MCF 10A (cell line): ENCODE results near the gene CCDC148. TPM values are rescaled to one million over a fixed set of nuclear protein-coding genes. Genes with fewer than 3 reads are reported as not detected.

Experiments used
- BruUV-seq: library from RNA; stranded (reverse); fragments of 400-500 nt; replicated peaks from 2 replicates; lab custom pipeline; 2021; lab: Mats Ljungman, UMichigan
- CTCF ChIA-PET: fragments of 300-600 bp; sonication (Branson Sonifier 250); formaldehyde crosslinking; extraction: SDS; loops from one replicate; lab custom pipeline; 2021; ENCODE audit warnings: antibody characterized with exemption, inconsistent platforms; lab: Yijun Ruan, JAX
- POLR2A ChIA-PET: fragments of 300-600, 350-650 bp; sonication (Branson Sonifier 250); formaldehyde crosslinking; extraction: SDS; loops from one replicate; lab custom pipeline; 2020; ENCODE audit warnings: antibody characterized with exemption, inconsistent platforms; lab: Yijun Ruan, JAX
- DNase-seq: peaks from one replicate; pipeline ENCODE4 v3.0.0-alpha.2; 2018; ENCODE audit not compliant: unreplicated experiment
- H3K27ac Mint-ChIP-seq: one replicate; pipeline ENCODE4 v1.8.0; 2022; ENCODE audit warnings: mild to moderate bottlenecking, low read depth, mixed read lengths; ENCODE audit not compliant: unreplicated experiment
- H3K27me3 Mint-ChIP-seq: one replicate; pipeline ENCODE4 v1.8.0; 2022; ENCODE audit warnings: mixed read lengths; ENCODE audit not compliant: insufficient read depth, unreplicated experiment
- H3K36me3 Mint-ChIP-seq: one replicate; pipeline ENCODE4 v1.8.0; 2022; ENCODE audit warnings: mild to moderate bottlenecking, moderate library complexity, mixed read lengths; ENCODE audit not compliant: insufficient read depth, unreplicated experiment
- H3K4me1 Mint-ChIP-seq: one replicate; pipeline ENCODE4 v1.8.0; 2022; ENCODE audit warnings: mixed read lengths; ENCODE audit not compliant: insufficient read depth, unreplicated experiment
- H3K4me3 Mint-ChIP-seq: one replicate; pipeline ENCODE4 v1.8.0; 2022; ENCODE audit warnings: mild to moderate bottlenecking, moderate library complexity, mixed read lengths; ENCODE audit not compliant: unreplicated experiment
- H3K9me3 Mint-ChIP-seq: one replicate; pipeline ENCODE4 v1.8.0; 2022; ENCODE audit warnings: mixed read lengths; ENCODE audit not compliant: unreplicated experiment
- intact Hi-C: fragments of 100-400 bp; cut with micrococcal nuclease; formaldehyde crosslinking; loops from 2 replicates; pipeline ENCODE4 v1.14.1; 2022
- total RNA-seq: library from RNA; stranded (reverse); gene quantifications from 2 replicates; pipeline ENCODE4 v1.2.3, GENCODE V29; 2022
- TF ChIP-seq, protein P1 (sequence below): fragments of 200-600 bp; IDR thresholded peaks from one replicate; pipeline ENCODE4 v1.8.0; 2022; ENCODE audit warnings: antibody characterized with exemption, mild to moderate bottlenecking; ENCODE audit not compliant: unreplicated experiment

The CCDC148 gene
- total RNA-seq, 1 experiment from 2014 or later, result 0.51 TPM

DNA sequence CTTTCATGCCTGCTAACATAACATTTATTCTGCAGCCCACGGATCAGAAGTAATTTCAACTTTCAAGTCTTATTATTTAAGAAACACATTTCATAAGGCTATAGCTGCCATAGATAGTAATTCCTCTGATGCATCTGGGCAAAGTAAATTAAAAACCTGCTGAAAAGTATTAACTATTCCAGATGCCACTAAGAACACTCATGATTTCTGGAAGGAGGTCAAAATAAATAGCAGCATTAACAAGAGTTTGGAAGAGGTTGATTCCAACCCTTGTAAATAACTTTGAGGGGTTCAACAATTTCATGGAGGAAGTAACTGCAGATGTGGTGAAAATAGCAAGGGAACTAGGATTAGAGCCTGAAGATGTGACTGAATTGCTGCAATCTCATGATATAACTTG is 77.6 kb downstream of the CCDC148 start:
- H3K9me3 Mint-ChIP-seq, result no peaks in the 10 kb centered on the region
- no peaks in the 10 kb centered on the region for H3K27me3 Mint-ChIP-seq
- TF ChIP-seq, protein P1, sequence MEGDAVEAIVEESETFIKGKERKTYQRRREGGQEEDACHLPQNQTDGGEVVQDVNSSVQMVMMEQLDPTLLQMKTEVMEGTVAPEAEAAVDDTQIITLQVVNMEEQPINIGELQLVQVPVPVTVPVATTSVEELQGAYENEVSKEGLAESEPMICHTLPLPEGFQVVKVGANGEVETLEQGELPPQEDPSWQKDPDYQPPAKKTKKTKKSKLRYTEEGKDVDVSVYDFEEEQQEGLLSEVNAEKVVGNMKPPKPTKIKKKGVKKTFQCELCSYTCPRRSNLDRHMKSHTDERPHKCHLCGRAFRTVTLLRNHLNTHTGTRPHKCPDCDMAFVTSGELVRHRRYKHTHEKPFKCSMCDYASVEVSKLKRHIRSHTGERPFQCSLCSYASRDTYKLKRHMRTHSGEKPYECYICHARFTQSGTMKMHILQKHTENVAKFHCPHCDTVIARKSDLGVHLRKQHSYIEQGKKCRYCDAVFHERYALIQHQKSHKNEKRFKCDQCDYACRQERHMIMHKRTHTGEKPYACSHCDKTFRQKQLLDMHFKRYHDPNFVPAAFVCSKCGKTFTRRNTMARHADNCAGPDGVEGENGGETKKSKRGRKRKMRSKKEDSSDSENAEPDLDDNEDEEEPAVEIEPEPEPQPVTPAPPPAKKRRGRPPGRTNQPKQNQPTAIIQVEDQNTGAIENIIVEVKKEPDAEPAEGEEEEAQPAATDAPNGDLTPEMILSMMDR, result no peak
- DNase-seq, result no peak
- H3K4me1 Mint-ChIP-seq, result no peaks in the 10 kb centered on the region
- BruUV-seq, result no TSS peak
- intact Hi-C loops, result no loop called here
- no peak overlapping the region for H3K4me3 Mint-ChIP-seq
- ChIA-PET CTCF (no interaction called here), POLR2A (no interaction called here)
- no peak overlapping the region for H3K27ac Mint-ChIP-seq
- H3K36me3 Mint-ChIP-seq, result no peaks in the 10 kb centered on the region

GRCh38 chr2:158366342-158366741 is 90.2 kb downstream of the CCDC148 start:
- ChIA-PET CTCF (interaction anchor here (0.6 kb wide), 1 partner anchor 221 kb away, joined by 3 read pairs; no protein-coding TSS in a partner anchor), POLR2A (no interaction called here)
- Mint-ChIP-seq H3K4me3 (no peak overlapping the region), H3K4me1 (no peaks in the 10 kb centered on the region), H3K36me3 (no peaks in the 10 kb centered on the region), H3K27ac (no peak overlapping the region), H3K9me3 (peaks cover 9% of the 10 kb centered on the region), H3K27me3 (no peaks in the 10 kb centered on the region)
- intact Hi-C loops, result no loop called here
- DNase-seq, result no peak
- BruUV-seq, result no TSS peak
- TF ChIP-seq, protein P1, result no peak

GRCh38 chr2:158359846-158360245 is 96.7 kb downstream of the CCDC148 start:
- Mint-ChIP-seq H3K27ac (no peak overlapping the region), H3K4me1 (no peaks in the 10 kb centered on the region), H3K4me3 (no peak overlapping the region), H3K9me3 (peaks cover 9% of the 10 kb centered on the region), H3K36me3 (no peaks in the 10 kb centered on the region), H3K27me3 (no peaks in the 10 kb centered on the region)
- intact Hi-C loops, result no loop called here
- BruUV-seq, result no TSS peak
- ChIA-PET POLR2A (no interaction called here), CTCF (interaction anchor here (1.4 kb wide), 1 partner anchor 393 kb away, joined by 3 read pairs; no protein-coding TSS in a partner anchor)
- TF ChIP-seq, protein P1, result no peak
- DNase-seq, result peak; percentile 30

GRCh38 chr2:158357699-158358098 is 98.9 kb downstream of the CCDC148 start:
- no peak for DNase-seq
- Mint-ChIP-seq H3K27me3 (no peaks in the 10 kb centered on the region), H3K9me3 (peaks cover 6% of the 10 kb centered on the region), H3K36me3 (no peaks in the 10 kb centered on the region), H3K4me3 (no peak overlapping the region), H3K27ac (no peak overlapping the region), H3K4me1 (no peaks in the 10 kb centered on the region)
- CTCF ChIA-PET, result interaction anchor here (0.9 kb wide), 1 partner anchor 19 kb away, joined by 5 read pairs; no protein-coding TSS in a partner anchor
- BruUV-seq, result no TSS peak
- POLR2A ChIA-PET, result no interaction called here
- intact Hi-C loops, result no loop called here
- TF ChIP-seq, protein P1, result no peak
